ENCODE results near the gene MGAT4A.

The MGAT4A gene

DNA sequence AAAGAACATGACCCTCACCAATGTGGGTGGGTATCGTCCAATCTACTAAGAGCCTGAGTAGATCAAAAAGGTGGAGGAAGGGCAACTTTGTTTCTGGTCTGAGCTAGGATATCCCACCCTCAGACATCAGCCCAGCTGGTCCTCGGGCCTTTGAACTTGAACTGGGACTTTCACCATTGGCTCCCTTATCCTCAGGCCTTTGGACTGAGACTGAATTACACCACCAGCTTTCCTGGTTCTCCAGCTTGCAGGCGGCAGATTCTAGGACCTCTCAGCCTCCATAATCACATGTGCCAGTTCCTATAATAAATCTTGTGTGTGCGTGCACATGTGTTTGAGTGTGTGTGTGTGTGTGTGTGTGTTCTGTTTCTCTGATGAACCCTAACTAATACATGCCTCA lies 10.6 kb downstream of the MGAT4A start (continued):
- TF ChIP-seq, protein P1, sequence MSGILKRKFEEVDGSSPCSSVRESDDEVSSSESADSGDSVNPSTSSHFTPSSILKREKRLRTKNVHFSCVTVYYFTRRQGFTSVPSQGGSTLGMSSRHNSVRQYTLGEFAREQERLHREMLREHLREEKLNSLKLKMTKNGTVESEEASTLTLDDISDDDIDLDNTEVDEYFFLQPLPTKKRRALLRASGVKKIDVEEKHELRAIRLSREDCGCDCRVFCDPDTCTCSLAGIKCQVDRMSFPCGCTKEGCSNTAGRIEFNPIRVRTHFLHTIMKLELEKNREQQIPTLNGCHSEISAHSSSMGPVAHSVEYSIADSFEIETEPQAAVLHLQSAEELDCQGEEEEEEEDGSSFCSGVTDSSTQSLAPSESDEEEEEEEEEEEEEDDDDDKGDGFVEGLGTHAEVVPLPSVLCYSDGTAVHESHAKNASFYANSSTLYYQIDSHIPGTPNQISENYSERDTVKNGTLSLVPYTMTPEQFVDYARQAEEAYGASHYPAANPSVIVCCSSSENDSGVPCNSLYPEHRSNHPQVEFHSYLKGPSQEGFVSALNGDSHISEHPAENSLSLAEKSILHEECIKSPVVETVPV (CRISPR knock-in tag; IDR thresholded peaks at IDR 0.05), result no peak
- no peak for TF ChIP-seq ZFP30 (CRISPR knock-in tag; IDR thresholded peaks at IDR 0.05)
- no peak for TF ChIP-seq ZNF70 (CRISPR knock-in tag; IDR thresholded peaks at IDR 0.05)
- no peak for TF ChIP-seq CSDC2 (CRISPR knock-in tag; IDR thresholded peaks at IDR 0.05)
- no peak for TF ChIP-seq ZNF8 (CRISPR knock-in tag; IDR thresholded peaks at IDR 0.05)
- no peak for TF ChIP-seq SNAI2 (CRISPR knock-in tag; IDR thresholded peaks at IDR 0.05)
- TF ChIP-seq ZC3H10 (CRISPR knock-in tag; IDR thresholded peaks at IDR 0.05), result no peak
- TF ChIP-seq BACH2 (CRISPR knock-in tag; IDR thresholded peaks at IDR 0.05; ENCODE audit: borderline replicate concordance), result no peak
- TF ChIP-seq, protein P2, sequence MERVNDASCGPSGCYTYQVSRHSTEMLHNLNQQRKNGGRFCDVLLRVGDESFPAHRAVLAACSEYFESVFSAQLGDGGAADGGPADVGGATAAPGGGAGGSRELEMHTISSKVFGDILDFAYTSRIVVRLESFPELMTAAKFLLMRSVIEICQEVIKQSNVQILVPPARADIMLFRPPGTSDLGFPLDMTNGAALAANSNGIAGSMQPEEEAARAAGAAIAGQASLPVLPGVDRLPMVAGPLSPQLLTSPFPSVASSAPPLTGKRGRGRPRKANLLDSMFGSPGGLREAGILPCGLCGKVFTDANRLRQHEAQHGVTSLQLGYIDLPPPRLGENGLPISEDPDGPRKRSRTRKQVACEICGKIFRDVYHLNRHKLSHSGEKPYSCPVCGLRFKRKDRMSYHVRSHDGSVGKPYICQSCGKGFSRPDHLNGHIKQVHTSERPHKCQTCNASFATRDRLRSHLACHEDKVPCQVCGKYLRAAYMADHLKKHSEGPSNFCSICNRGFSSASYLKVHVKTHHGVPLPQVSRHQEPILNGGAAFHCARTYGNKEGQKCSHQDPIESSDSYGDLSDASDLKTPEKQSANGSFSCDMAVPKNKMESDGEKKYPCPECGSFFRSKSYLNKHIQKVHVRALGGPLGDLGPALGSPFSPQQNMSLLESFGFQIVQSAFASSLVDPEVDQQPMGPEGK (CRISPR knock-in tag; IDR thresholded peaks at IDR 0.05; ENCODE audit: borderline replicate concordance), result no peak

GRCh38 chr2:98717621-98718020 lies 13.3 kb downstream of the MGAT4A start:
- no peak for ATAC-seq
- TF ChIP-seq ZFP3 (CRISPR knock-in tag; IDR thresholded peaks at IDR 0.05) (no peak), GLIS3 (CRISPR knock-in tag; IDR thresholded peaks at IDR 0.05) (no peak), ISL1 (CRISPR knock-in tag; IDR thresholded peaks at IDR 0.05) (no peak), ZNF565 (CRISPR knock-in tag; conservative IDR thresholded peaks at IDR 0.05; ENCODE audit: low read depth) (no peak), ZFP30 (CRISPR knock-in tag; IDR thresholded peaks at IDR 0.05) (no peak), TOX (CRISPR knock-in tag; IDR thresholded peaks at IDR 0.05; ENCODE audit: borderline replicate concordance) (no peak)

GRCh38 chr2:98716786-98717185 lies 14.1 kb downstream of the MGAT4A start:
- TF ChIP-seq BACH2 (CRISPR knock-in tag; IDR thresholded peaks at IDR 0.05; ENCODE audit: borderline replicate concordance) (no peak), ZFP3 (CRISPR knock-in tag; IDR thresholded peaks at IDR 0.05) (no peak)
- TF ChIP-seq, protein P3, sequence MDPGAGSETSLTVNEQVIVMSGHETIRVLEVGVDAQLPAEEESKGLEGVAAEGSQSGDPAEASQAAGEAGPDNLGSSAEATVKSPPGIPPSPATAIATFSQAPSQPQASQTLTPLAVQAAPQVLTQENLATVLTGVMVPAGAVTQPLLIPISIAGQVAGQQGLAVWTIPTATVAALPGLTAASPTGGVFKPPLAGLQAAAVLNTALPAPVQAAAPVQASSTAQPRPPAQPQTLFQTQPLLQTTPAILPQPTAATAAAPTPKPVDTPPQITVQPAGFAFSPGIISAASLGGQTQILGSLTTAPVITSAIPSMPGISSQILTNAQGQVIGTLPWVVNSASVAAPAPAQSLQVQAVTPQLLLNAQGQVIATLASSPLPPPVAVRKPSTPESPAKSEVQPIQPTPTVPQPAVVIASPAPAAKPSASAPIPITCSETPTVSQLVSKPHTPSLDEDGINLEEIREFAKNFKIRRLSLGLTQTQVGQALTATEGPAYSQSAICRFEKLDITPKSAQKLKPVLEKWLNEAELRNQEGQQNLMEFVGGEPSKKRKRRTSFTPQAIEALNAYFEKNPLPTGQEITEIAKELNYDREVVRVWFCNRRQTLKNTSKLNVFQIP (CRISPR knock-in tag; IDR thresholded peaks at IDR 0.05; ENCODE audit: borderline replicate concordance, low read depth), result no peak
- TF ChIP-seq, protein P1 (CRISPR knock-in tag; IDR thresholded peaks at IDR 0.05), result no peak
- ATAC-seq, result no peak

- no peak for ATAC-seq
- TF ChIP-seq, protein P4, sequence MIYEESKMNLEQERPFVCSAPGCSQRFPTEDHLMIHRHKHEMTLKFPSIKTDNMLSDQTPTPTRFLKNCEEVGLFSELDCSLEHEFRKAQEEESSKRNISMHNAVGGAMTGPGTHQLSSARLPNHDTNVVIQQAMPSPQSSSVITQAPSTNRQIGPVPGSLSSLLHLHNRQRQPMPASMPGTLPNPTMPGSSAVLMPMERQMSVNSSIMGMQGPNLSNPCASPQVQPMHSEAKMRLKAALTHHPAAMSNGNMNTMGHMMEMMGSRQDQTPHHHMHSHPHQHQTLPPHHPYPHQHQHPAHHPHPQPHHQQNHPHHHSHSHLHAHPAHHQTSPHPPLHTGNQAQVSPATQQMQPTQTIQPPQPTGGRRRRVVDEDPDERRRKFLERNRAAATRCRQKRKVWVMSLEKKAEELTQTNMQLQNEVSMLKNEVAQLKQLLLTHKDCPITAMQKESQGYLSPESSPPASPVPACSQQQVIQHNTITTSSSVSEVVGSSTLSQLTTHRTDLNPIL (CRISPR knock-in tag; IDR thresholded peaks at IDR 0.05; ENCODE audit: low read depth), result no peak
- TF ChIP-seq, protein P2 (CRISPR knock-in tag; IDR thresholded peaks at IDR 0.05; ENCODE audit: borderline replicate concordance), result no peak
- TF ChIP-seq ESRRG (CRISPR knock-in tag; IDR thresholded peaks at IDR 0.05) (no peak), ARNTL (CRISPR knock-in tag; IDR thresholded peaks at IDR 0.05; ENCODE audit: borderline replicate concordance, low read depth) (no peak), ZNF8 (CRISPR knock-in tag; IDR thresholded peaks at IDR 0.05) (no peak), PPARA (CRISPR knock-in tag; IDR thresholded peaks at IDR 0.05; ENCODE audit: borderline replicate concordance) (no peak), ZFP3 (CRISPR knock-in tag; IDR thresholded peaks at IDR 0.05) (no peak), ZC3H10 (CRISPR knock-in tag; IDR thresholded peaks at IDR 0.05) (no peak), SNAI2 (CRISPR knock-in tag; IDR thresholded peaks at IDR 0.05) (no peak), ISL1 (CRISPR knock-in tag; IDR thresholded peaks at IDR 0.05) (no peak), RARB (CRISPR knock-in tag; IDR thresholded peaks at IDR 0.05) (no peak), GLIS3 (CRISPR knock-in tag; IDR thresholded peaks at IDR 0.05) (no peak)
- TF ChIP-seq, protein P1 (CRISPR knock-in tag; IDR thresholded peaks at IDR 0.05), result no peak
- TF ChIP-seq, protein P5, sequence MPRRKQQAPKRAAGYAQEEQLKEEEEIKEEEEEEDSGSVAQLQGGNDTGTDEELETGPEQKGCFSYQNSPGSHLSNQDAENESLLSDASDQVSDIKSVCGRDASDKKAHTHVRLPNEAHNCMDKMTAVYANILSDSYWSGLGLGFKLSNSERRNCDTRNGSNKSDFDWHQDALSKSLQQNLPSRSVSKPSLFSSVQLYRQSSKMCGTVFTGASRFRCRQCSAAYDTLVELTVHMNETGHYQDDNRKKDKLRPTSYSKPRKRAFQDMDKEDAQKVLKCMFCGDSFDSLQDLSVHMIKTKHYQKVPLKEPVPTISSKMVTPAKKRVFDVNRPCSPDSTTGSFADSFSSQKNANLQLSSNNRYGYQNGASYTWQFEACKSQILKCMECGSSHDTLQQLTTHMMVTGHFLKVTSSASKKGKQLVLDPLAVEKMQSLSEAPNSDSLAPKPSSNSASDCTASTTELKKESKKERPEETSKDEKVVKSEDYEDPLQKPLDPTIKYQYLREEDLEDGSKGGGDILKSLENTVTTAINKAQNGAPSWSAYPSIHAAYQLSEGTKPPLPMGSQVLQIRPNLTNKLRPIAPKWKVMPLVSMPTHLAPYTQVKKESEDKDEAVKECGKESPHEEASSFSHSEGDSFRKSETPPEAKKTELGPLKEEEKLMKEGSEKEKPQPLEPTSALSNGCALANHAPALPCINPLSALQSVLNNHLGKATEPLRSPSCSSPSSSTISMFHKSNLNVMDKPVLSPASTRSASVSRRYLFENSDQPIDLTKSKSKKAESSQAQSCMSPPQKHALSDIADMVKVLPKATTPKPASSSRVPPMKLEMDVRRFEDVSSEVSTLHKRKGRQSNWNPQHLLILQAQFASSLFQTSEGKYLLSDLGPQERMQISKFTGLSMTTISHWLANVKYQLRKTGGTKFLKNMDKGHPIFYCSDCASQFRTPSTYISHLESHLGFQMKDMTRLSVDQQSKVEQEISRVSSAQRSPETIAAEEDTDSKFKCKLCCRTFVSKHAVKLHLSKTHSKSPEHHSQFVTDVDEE (CRISPR knock-in tag; IDR thresholded peaks at IDR 0.05), result no peak
These were observed 15.0 kb downstream of the MGAT4A start for GRCh38 chr2:98715812-98716451.
